ENCODE measurements around the gene C9orf152.
"Not testable (repeated sequence)": the region's sequence is repeated elsewhere in the genome, so short reads cannot be mapped to it uniquely, and the experiment has no call there.

Gene C9orf152

GRCh38 chr9:110252509-110253139 lies 44.7 kb upstream of the C9orf152 start:
- TF ChIP-seq ZFX (IDR thresholded peaks at IDR 0.05; ENCODE audit: borderline replicate concordance): no peak
- no peak for TF ChIP-seq CTCF (IDR thresholded peaks at IDR 0.05)
- H3K27ac ChIP-seq: no peak overlapping the region

GRCh38 chr9:110251770-110252169 lies 43.8 kb upstream of the C9orf152 start:
- H3K27ac ChIP-seq: not testable (repeated sequence)

- H3K27ac ChIP-seq: no peak overlapping the region
- TF ChIP-seq ZFX (IDR thresholded peaks at IDR 0.05; ENCODE audit: borderline replicate concordance) (no peak), CTCF (IDR thresholded peaks at IDR 0.05) (no peak)
These were observed 43.3 kb upstream of the C9orf152 start for GRCh38 chr9:110251212-110251611.

- no peak overlapping the region for H3K27ac ChIP-seq
- no peak for TF ChIP-seq ZFX (IDR thresholded peaks at IDR 0.05; ENCODE audit: borderline replicate concordance)
- TF ChIP-seq CTCF (IDR thresholded peaks at IDR 0.05): no peak
These were observed 41.6 kb upstream of the C9orf152 start for GRCh38 chr9:110249603-110250002.

GRCh38 chr9:110248361-110248760 lies 40.4 kb upstream of the C9orf152 start:
- TF ChIP-seq ZFX (IDR thresholded peaks at IDR 0.05; ENCODE audit: borderline replicate concordance): no peak
- TF ChIP-seq CTCF (IDR thresholded peaks at IDR 0.05): no peak
- no peak overlapping the region for H3K27ac ChIP-seq

GRCh38 chr9:110246214-110246613 lies 38.3 kb upstream of the C9orf152 start:
- TF ChIP-seq ZFX (IDR thresholded peaks at IDR 0.05; ENCODE audit: borderline replicate concordance): no peak
- TF ChIP-seq CTCF (IDR thresholded peaks at IDR 0.05): no peak
- no peak overlapping the region for H3K27ac ChIP-seq

- TF ChIP-seq CTCF (IDR thresholded peaks at IDR 0.05): no peak
- no peak for TF ChIP-seq ZFX (IDR thresholded peaks at IDR 0.05; ENCODE audit: borderline replicate concordance)
- no peak overlapping the region for H3K27ac ChIP-seq
These were observed 36.7 kb upstream of the C9orf152 start for GRCh38 chr9:110244616-110245015.

GRCh38 chr9:110241858-110242321 lies 33.9 kb upstream of the C9orf152 start:
- H3K27ac ChIP-seq: no peak overlapping the region
- TF ChIP-seq ZFX (IDR thresholded peaks at IDR 0.05; ENCODE audit: borderline replicate concordance): no peak
- TF ChIP-seq CTCF (IDR thresholded peaks at IDR 0.05): no peak

All from 22Rv1 (cell line).